IPS DF 4.7 (cell line): ENCODE data around the gene PAPOLB.

Experiments used
- DNase-seq: peaks from one replicate; pipeline ENCODE4 v3.0.0-alpha.2; 2013; ENCODE audit warnings: low spot score; ENCODE audit errors: extremely low read depth

The PAPOLB gene

GRCh38 chr7:4878336-4879335 lies 16.8 kb upstream of the PAPOLB start:
- no peak for DNase-seq

GRCh38 chr7:4876586-4876985 lies 14.8 kb upstream of the PAPOLB start:
- DNase-seq = no peak

- DNase-seq = no peak
Observed at GRCh38 chr7:4875391-4875790, 13.6 kb upstream of the PAPOLB start.

- DNase-seq = no peak
Observed at GRCh38 chr7:4873071-4873944, 11.5 kb upstream of the PAPOLB start.

GRCh38 chr7:4871930-4872675 lies 10.3 kb upstream of the PAPOLB start:
- DNase-seq = no peak

GRCh38 chr7:4871056-4871680 lies 9.3 kb upstream of the PAPOLB start:
- DNase-seq = no peak

- DNase-seq = no peak
Observed at GRCh38 chr7:4868493-4868892, 6.7 kb upstream of the PAPOLB start.

GRCh38 chr7:4866528-4867496 lies 5.0 kb upstream of the PAPOLB start:
- DNase-seq = no peak

- no peak for DNase-seq
Observed at GRCh38 chr7:4862156-4862555, 326 bp upstream of the PAPOLB start.

- DNase-seq = no peak
Observed at GRCh38 chr7:4861227-4861626, 603 bp downstream of the PAPOLB start.

GRCh38 chr7:4857189-4857588 lies 4.6 kb downstream of the PAPOLB start:
- DNase-seq = no peak

- DNase-seq = no peak
Observed at GRCh38 chr7:4856336-4857057, 5.3 kb downstream of the PAPOLB start.

GRCh38 chr7:4854916-4855315 lies 6.9 kb downstream of the PAPOLB start:
- DNase-seq = no peak

GRCh38 chr7:4851459-4852422 lies 10.1 kb downstream of the PAPOLB start:
- DNase-seq = no peak

GRCh38 chr7:4850262-4850795 lies 11.5 kb downstream of the PAPOLB start:
- no peak for DNase-seq

GRCh38 chr7:4849390-4849789 lies 12.4 kb downstream of the PAPOLB start:
- no peak for DNase-seq

GRCh38 chr7:4845740-4846142 lies 16.1 kb downstream of the PAPOLB start:
- DNase-seq = no peak
